Left lung (tissue), 10 donors: ENCODE measurements around the gene FAM241A. TPM values are rescaled to one million over a fixed set of nuclear protein-coding genes. Genes with fewer than 3 reads are reported as not detected.

Experiments used
- ATAC-seq: fragments of 200-7000 bp; cut with Tn5 transposase; one replicate; pipeline ENCODE4 v1.9.1; 2020; ENCODE audit warnings: moderate library complexity
- DNase-seq, 4 donors: peaks; one replicate each; pipeline ENCODE4 v3.0.0-alpha.2; 2013 to 2020
- H3K27ac ChIP-seq, 2 donors: fragments of 200-600 bp; sonication (generic) in 1 of 2; one replicate each; pipeline versions ENCODE4 v1.5.0 to v1.8.0; 2020 to 2021
- H3K27me3 ChIP-seq, 2 donors: fragments of 200-600 bp; sonication (generic) in 1 of 2; one replicate each; pipeline versions ENCODE4 v1.5.0 to v1.8.0; 2020 to 2021
- H3K36me3 ChIP-seq, 2 donors: fragments of 200-600 bp; sonication (generic) in 1 of 2; one replicate each; pipeline versions ENCODE4 v1.5.0 to v1.8.0; 2020 to 2021
- H3K4me1 ChIP-seq, 2 donors: fragments of 200-600 bp; one replicate each; pipeline ENCODE4 v1.8.0; 2021
- H3K4me3 ChIP-seq, 2 donors: fragments of 200-600 bp; sonication (generic) in 1 of 2; one replicate each; pipeline versions ENCODE4 v1.5.0 to v1.8.0; 2020 to 2021; ENCODE audit warnings: mild to moderate bottlenecking in 1 of 2
- H3K9me3 ChIP-seq, 2 donors: fragments of 200-600 bp; sonication (generic) in 1 of 2; one replicate each; pipeline versions ENCODE4 v1.5.0 to v1.8.0; 2020 to 2021
- CTCF ChIP-seq, 2 donors: fragments of 200-600 bp; sonication (generic) in 1 of 2; IDR thresholded peaks; one replicate each; pipeline versions ENCODE4 v1.5.0 to v1.8.0; 2021; ENCODE audit warnings: antibody characterized with exemption in 2 of 2
- intact Hi-C, 2 donors: fragments of 100-400 bp; cut with DNase I; formaldehyde crosslinking; loops; one replicate each; pipeline versions ENCODE4 v1.11.2 to v1.14.2; 2022
- polyA plus RNA-seq, 6 donors: library from polyadenylated mRNA; unstranded; fragments of 120-200 nt; gene quantifications; one replicate each; pipeline ENCODE4 v1.2.1, GENCODE V29; 2013; ENCODE audit not compliant: insufficient read length in 6 of 6
- total RNA-seq, 2 donors: library from RNA; stranded (reverse); fragmentation: NEBNext Ultra II Directional; extraction: Animal tissue kit (Norgen Biotek cat#: 25700); gene quantifications; one replicate each; pipeline ENCODE4 v1.2.1, GENCODE V29; 2021
- donor health status: DM: no; HTN: yes; CAD: no.
- donor health status: DM: no; HTN: no; CAD: no.

FAM241A gene
- total and polyA plus RNA-seq, 8 donors = 2.6 to 5.0 (median 3.0) TPM

- peaks cover 6 to 33% of the 10 kb centered on the region in 2 donors for H3K4me1 ChIP-seq
- H3K9me3 ChIP-seq = no peaks in the 10 kb centered on the region
- ATAC-seq (no peak), DNase-seq (no peak)
- no peak for TF ChIP-seq CTCF (IDR thresholded peaks at IDR 0.05)
- no peaks in the 10 kb centered on the region for H3K36me3 ChIP-seq
- H3K27ac ChIP-seq = peak overlapping the region in 1 of 2 donors; percentile 90
- H3K4me3 ChIP-seq = peak overlapping the region in 1 of 2 donors; percentile 85
- intact Hi-C loops = no loop called here
- no peaks in the 10 kb centered on the region for H3K27me3 ChIP-seq
These were observed 2.4 kb downstream of the FAM241A start for GRCh38 chr4:112147697-112148096.

- Histone ChIP-seq H3K27me3 (no peaks in the 10 kb centered on the region), H3K36me3 (no peaks in the 10 kb centered on the region), H3K4me1 (peaks cover 6 to 43% of the 10 kb centered on the region in 2 donors), H3K4me3 (no peak overlapping the region), H3K9me3 (no peaks in the 10 kb centered on the region), H3K27ac (no peak overlapping the region)
- DNase-seq (no peak), ATAC-seq (no peak)
- no peak for TF ChIP-seq CTCF (IDR thresholded peaks at IDR 0.05)
- intact Hi-C loops = no loop called here
These were observed 5.7 kb downstream of the FAM241A start for GRCh38 chr4:112150920-112151319.

- no peaks in the 10 kb centered on the region for H3K36me3 ChIP-seq
- no peak overlapping the region for H3K4me3 ChIP-seq
- intact Hi-C loops = no loop called here
- ATAC-seq (no peak), DNase-seq (no peak)
- TF ChIP-seq CTCF (IDR thresholded peaks at IDR 0.05) = no peak
- H3K27me3 ChIP-seq = no peaks in the 10 kb centered on the region
- no peak overlapping the region for H3K27ac ChIP-seq
- peaks cover 0 to 36% of the 10 kb centered on the region in 2 donors for H3K4me1 ChIP-seq
- no peaks in the 10 kb centered on the region for H3K9me3 ChIP-seq
These were observed 7.3 kb downstream of the FAM241A start for GRCh38 chr4:112152521-112152920.

GRCh38 chr4:112153211-112153791, 8.0 kb downstream of the FAM241A start:
- Histone ChIP-seq H3K4me1 (peaks cover 0 to 31% of the 10 kb centered on the region in 2 donors), H3K9me3 (no peaks in the 10 kb centered on the region), H3K27ac (no peak overlapping the region), H3K4me3 (no peak overlapping the region), H3K27me3 (no peaks in the 10 kb centered on the region), H3K36me3 (no peaks in the 10 kb centered on the region)
- TF ChIP-seq CTCF (IDR thresholded peaks at IDR 0.05) = no peak
- DNase-seq = no peak
- no peak for ATAC-seq
- intact Hi-C loops = no loop called here

- TF ChIP-seq CTCF (IDR thresholded peaks at IDR 0.05) = no peak
- no peak overlapping the region for H3K27ac ChIP-seq
These were observed 10.9 kb downstream of the FAM241A start for GRCh38 chr4:112156112-112156511.

More at GRCh38 chr4:112156112-112156511, 10.9 kb downstream of the FAM241A start:
- intact Hi-C loops = no loop called here
- ATAC-seq (no peak), DNase-seq (no peak)
- Histone ChIP-seq H3K9me3 (no peaks in the 10 kb centered on the region), H3K36me3 (no peaks in the 10 kb centered on the region), H3K4me3 (no peak overlapping the region), H3K4me1 (peaks cover 0 to 24% of the 10 kb centered on the region in 2 donors), H3K27me3 (no peaks in the 10 kb centered on the region)
